ENCODE results near the gene BGLAP. TPM values are rescaled to one million over a fixed set of nuclear protein-coding genes. Genes with fewer than 3 reads are reported as not detected.

Gene BGLAP
- polyA plus RNA-seq, 1 donor from 2014 or later = 2.5 TPM

GRCh38 chr1:156212833-156213643, 28.9 kb upstream of the BGLAP start, which contains the start of gene PMF1:
Gene PMF1 (plus strand): TSS chr1:156213007. CDS start chr1:156213016, 9 bp downstream.
- Histone ChIP-seq H3K27me3 (ENCODE audit: insufficient read depth, low read depth, low read length) (no peaks in the 10 kb centered on the region), H3K4me2 (ENCODE audit: low read length) (peak within 1 kb of the TSS; percentile 94), H3K36me3 (ENCODE audit: insufficient read depth, low read length) (no peaks in the 10 kb centered on the region), H4K20me1 (ENCODE audit: insufficient read depth) (no peaks in the 10 kb centered on the region), H3K9me2 (ENCODE audit: insufficient read depth, low read length) (no peaks in the 10 kb centered on the region), H3K9me3 (ENCODE audit: low read length) (no peaks in the 10 kb centered on the region), H3K27ac (ENCODE audit: low read length) (peak within 1 kb of the TSS; percentile 96), H2AFZ (ENCODE audit: low read depth, low read length) (peak within 1 kb of the TSS; percentile 77), H3K9ac (ENCODE audit: low read length) (peak within 1 kb of the TSS; percentile 89), H3K79me2 (replicated peaks; ENCODE audit: insufficient read depth, low read length) (peaks cover 10% of the 10 kb centered on the region), H3K4me3 (ENCODE audit: low read length) (peak within 1 kb of the TSS; percentile 81), H3F3A (ENCODE audit: insufficient read depth, low read length, poor library complexity, severe bottlenecking) (no peaks in the 10 kb centered on the region)
- peak; percentile 46 for TF ChIP-seq SMC3 (conservative IDR thresholded peaks at IDR 0.05; ENCODE audit: poor library complexity)
- TF ChIP-seq MXI1 (conservative IDR thresholded peaks at IDR 0.05; ENCODE audit: poor library complexity, severe bottlenecking) = peak; percentile 79
- TF ChIP-seq EZH2 (IDR thresholded peaks at IDR 0.05; ENCODE audit: borderline replicate concordance, insufficient read depth, low read length, poor library complexity, severe bottlenecking) = no peak
- TF ChIP-seq TAF1 (IDR thresholded peaks at IDR 0.05; ENCODE audit: low read depth) = peak; percentile 98
- peak; percentile 91 for TF ChIP-seq POLR2AphosphoS5 (IDR thresholded peaks at IDR 0.05)
- TF ChIP-seq REST (IDR thresholded peaks at IDR 0.05; ENCODE audit: borderline replicate concordance) = peak; percentile 91
- no peak for TF ChIP-seq RAD21 (conservative IDR thresholded peaks at IDR 0.05)
- peak; percentile 44 for TF ChIP-seq CTCF (IDR thresholded peaks at IDR 0.05; ENCODE audit: poor library complexity, severe bottlenecking)
- peak; percentile 71 for TF ChIP-seq EP300 (conservative IDR thresholded peaks at IDR 0.05; ENCODE audit: poor library complexity, severe bottlenecking)

- Histone ChIP-seq H3K9me2 (ENCODE audit: insufficient read depth, low read length) (no peaks in the 10 kb centered on the region), H3K4me3 (ENCODE audit: low read length) (peak overlapping the region; percentile 81), H2AFZ (ENCODE audit: low read depth, low read length) (peak overlapping the region; percentile 77), H3K9ac (ENCODE audit: low read length) (peak overlapping the region; percentile 89), H3K4me2 (ENCODE audit: low read length) (peak overlapping the region; percentile 94), H3F3A (ENCODE audit: insufficient read depth, low read length, poor library complexity, severe bottlenecking) (no peaks in the 10 kb centered on the region), H4K20me1 (ENCODE audit: insufficient read depth) (no peaks in the 10 kb centered on the region), H3K9me3 (ENCODE audit: low read length) (no peaks in the 10 kb centered on the region), H3K27me3 (ENCODE audit: insufficient read depth, low read depth, low read length) (no peaks in the 10 kb centered on the region), H3K36me3 (ENCODE audit: insufficient read depth, low read length) (no peaks in the 10 kb centered on the region), H3K27ac (ENCODE audit: low read length) (peak overlapping the region; percentile 96), H3K79me2 (replicated peaks; ENCODE audit: insufficient read depth, low read length) (peaks cover 10% of the 10 kb centered on the region)
- TF ChIP-seq EZH2 (IDR thresholded peaks at IDR 0.05; ENCODE audit: borderline replicate concordance, insufficient read depth, low read length, poor library complexity, severe bottlenecking) (no peak), SMC3 (conservative IDR thresholded peaks at IDR 0.05; ENCODE audit: poor library complexity) (no peak), RAD21 (conservative IDR thresholded peaks at IDR 0.05) (no peak), POLR2AphosphoS5 (IDR thresholded peaks at IDR 0.05) (no peak), REST (IDR thresholded peaks at IDR 0.05; ENCODE audit: borderline replicate concordance) (no peak), EP300 (conservative IDR thresholded peaks at IDR 0.05; ENCODE audit: poor library complexity, severe bottlenecking) (no peak), CTCF (IDR thresholded peaks at IDR 0.05; ENCODE audit: poor library complexity, severe bottlenecking) (no peak), TAF1 (IDR thresholded peaks at IDR 0.05; ENCODE audit: low read depth) (no peak), MXI1 (conservative IDR thresholded peaks at IDR 0.05; ENCODE audit: poor library complexity, severe bottlenecking) (no peak)
These were observed 28.4 kb upstream of the BGLAP start for GRCh38 chr1:156213644-156213966.
